ENCODE results near the gene DRG1.

- no peak for TF ChIP-seq RFX5 (IDR thresholded peaks at IDR 0.05; ENCODE audit: low read depth, low read length)
- no peak for TF ChIP-seq CTCF (conservative IDR thresholded peaks at IDR 0.05; ENCODE audit: low read depth, low read length)
- TF ChIP-seq POLR2A (IDR thresholded peaks at IDR 0.05; ENCODE audit: low read depth, low read length): no peak
- no peak for TF ChIP-seq RCOR1 (IDR thresholded peaks at IDR 0.05; ENCODE audit: insufficient replicate concordance, low read length)
- TF ChIP-seq USF2 (IDR thresholded peaks at IDR 0.05; ENCODE audit: low read depth, low read length): no peak
- no peak for TF ChIP-seq SMC3 (IDR thresholded peaks at IDR 0.05; ENCODE audit: low read depth, low read length)
- no peak for TF ChIP-seq MAFK (IDR thresholded peaks at IDR 0.05; ENCODE audit: low read depth, low read length)
These were observed 49.0 kb downstream of the DRG1 start for GRCh38 chr22:31448382-31448781.
